PC-9 (cell line): ENCODE measurements around the gene UBA5. TPM values are rescaled to one million over a fixed set of nuclear protein-coding genes. Genes with fewer than 3 reads are reported as not detected.

Source experiments
- BruUV-seq: library from RNA; stranded (reverse); fragments of 400-500 nt; replicated peaks from 2 replicates; lab custom pipeline; 2021; lab: Mats Ljungman, UMichigan
- CTCF ChIA-PET: fragments of 300-600 bp; sonication (Branson Sonifier 250); formaldehyde crosslinking; loops from one replicate; lab custom pipeline; 2022; ENCODE audit warnings: antibody characterized with exemption; lab: Charles Lee
- POLR2A ChIA-PET: fragments of 300-600 bp; sonication (Branson Sonifier 250); formaldehyde crosslinking; loops from one replicate; lab custom pipeline; 2022; ENCODE audit warnings: antibody characterized with exemption; ENCODE audit not compliant: unreplicated experiment; lab: Charles Lee
- DNase-seq, 2 experiments: peaks; one replicate each; pipeline versions ENCODE4 v3.0.0 to v3.0.0-alpha.2; 2015 to 2022; ENCODE audit warnings: mixed read lengths in 1 of 2
- H2AFZ ChIP-seq: fragments of 200-600 bp; sonication (generic); 2 replicates; pipeline ENCODE4 v1.8.1; 2017; ENCODE audit warnings: antibody characterized with exemption
- H3F3A ChIP-seq: fragments of 200-600 bp; sonication (generic); 2 replicates; pipeline ENCODE4 v1.8.1; 2017; ENCODE audit warnings: antibody characterized with exemption, mild to moderate bottlenecking, low read depth; ENCODE audit not compliant: insufficient read depth
- H3K27ac ChIP-seq: fragments of 200-600 bp; sonication (generic); 2 replicates; pipeline ENCODE4 v1.6.1; 2016; ENCODE audit warnings: mixed run types
- H3K27me3 ChIP-seq: fragments of 200-600 bp; sonication (generic); 2 replicates; pipeline ENCODE4 v1.6.1; 2016; ENCODE audit warnings: low read depth, mixed run types; ENCODE audit not compliant: insufficient read depth
- H3K36me3 ChIP-seq: fragments of 200-600 bp; sonication (generic); 2 replicates; pipeline ENCODE4 v1.6.1; 2016; ENCODE audit warnings: low read depth, mixed run types
- H3K4me1 ChIP-seq: fragments of 200-600 bp; sonication (generic); replicated peaks from 2 replicates; pipeline ENCODE4 v1.6.1; 2016; ENCODE audit warnings: mixed run types; ENCODE audit not compliant: insufficient read depth
- H3K4me2 ChIP-seq: fragments of 200-600 bp; sonication (generic); 2 replicates; pipeline ENCODE4 v1.6.1; 2017; ENCODE audit warnings: mixed run types
- H3K4me3 ChIP-seq: fragments of 200-600 bp; sonication (generic); 2 replicates; pipeline ENCODE4 v1.6.1; 2016; ENCODE audit warnings: mixed run types
- H3K79me2 ChIP-seq: fragments of 200-600 bp; sonication (generic); 2 replicates; pipeline ENCODE4 v1.6.1; 2017; ENCODE audit warnings: low read depth, mixed run types
- H3K9me2 ChIP-seq: fragments of 200-600 bp; sonication (generic); 2 replicates; pipeline ENCODE4 v1.8.1; 2017; ENCODE audit warnings: mild to moderate bottlenecking; ENCODE audit not compliant: insufficient read depth
- H3K9me3 ChIP-seq: fragments of 200-600 bp; sonication (generic); 2 replicates; pipeline ENCODE4 v1.8.1; 2016; ENCODE audit warnings: low read depth; ENCODE audit not compliant: insufficient read depth
- H4K20me1 ChIP-seq: fragments of 200-600 bp; sonication (generic); 2 replicates; pipeline ENCODE4 v1.8.1; 2017; ENCODE audit not compliant: insufficient read depth
- EZH2 ChIP-seq: fragments of 200-600 bp; sonication (generic); IDR thresholded peaks from 2 replicates; pipeline ENCODE4 v1.8.0; 2017; ENCODE audit warnings: antibody characterized with exemption, low read depth
- intact Hi-C: fragments of 100-400 bp; cut with micrococcal nuclease; formaldehyde crosslinking; loops from one replicate; pipeline ENCODE4 v1.10.0; 2022; ENCODE audit not compliant: unreplicated experiment
- total RNA-seq: library from RNA; stranded (reverse); gene quantifications from 2 replicates; pipeline ENCODE4 v1.2.3, GENCODE V29; 2021
- TF ChIP-seq, protein P1 (sequence below): fragments of 200-600 bp; sonication (generic); conservative IDR thresholded peaks from 2 replicates; pipeline ENCODE4 v1.6.1; 2017; ENCODE audit warnings: mixed run types, antibody characterized with exemption, mild to moderate bottlenecking, moderate library complexity

Gene UBA5
- total RNA-seq, 1 experiment from 2014 or later = 41.6 TPM

DNA sequence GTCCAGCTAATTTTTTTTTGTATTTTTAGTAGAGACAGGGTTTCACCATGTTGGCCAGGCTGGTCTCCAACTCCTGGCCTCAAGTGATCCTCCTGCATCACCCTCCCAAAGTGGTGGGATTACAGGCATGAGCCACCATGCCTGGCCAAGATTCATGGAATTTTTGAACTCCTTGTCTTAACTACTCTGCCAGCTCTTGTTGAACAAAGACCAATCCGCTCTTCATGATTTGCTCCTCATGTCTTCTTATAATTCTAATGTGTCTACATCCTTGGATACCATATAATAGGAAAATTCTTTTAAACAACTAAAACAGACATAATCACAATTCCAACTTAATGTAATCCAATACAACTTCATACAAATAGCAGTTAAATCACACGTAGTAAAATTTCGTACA, 21.3 kb downstream of the UBA5 start:
- BruUV-seq = no TSS peak
- Histone ChIP-seq H4K20me1 (no peaks in the 10 kb centered on the region), H3K4me3 (no peak overlapping the region), H3K79me2 (no peaks in the 10 kb centered on the region), H2AFZ (no peak overlapping the region), H3K27ac (no peak overlapping the region), H3K4me2 (no peak overlapping the region), H3K27me3 (no peaks in the 10 kb centered on the region), H3K4me1 (no peaks in the 10 kb centered on the region), H3K9me2 (no peaks in the 10 kb centered on the region), H3K36me3 (peaks cover 17% of the 10 kb centered on the region; the same call in 1 of the 2 replicates), H3F3A (0 out of 2 replicates have a peak, but pooled peaks cover 4% of the 10 kb centered on the region), H3K9me3 (no peaks in the 10 kb centered on the region)
- intact Hi-C loops = no loop called here
- POLR2A ChIA-PET = no interaction called here
- TF ChIP-seq EZH2 = no peak
- TF ChIP-seq, protein P1, sequence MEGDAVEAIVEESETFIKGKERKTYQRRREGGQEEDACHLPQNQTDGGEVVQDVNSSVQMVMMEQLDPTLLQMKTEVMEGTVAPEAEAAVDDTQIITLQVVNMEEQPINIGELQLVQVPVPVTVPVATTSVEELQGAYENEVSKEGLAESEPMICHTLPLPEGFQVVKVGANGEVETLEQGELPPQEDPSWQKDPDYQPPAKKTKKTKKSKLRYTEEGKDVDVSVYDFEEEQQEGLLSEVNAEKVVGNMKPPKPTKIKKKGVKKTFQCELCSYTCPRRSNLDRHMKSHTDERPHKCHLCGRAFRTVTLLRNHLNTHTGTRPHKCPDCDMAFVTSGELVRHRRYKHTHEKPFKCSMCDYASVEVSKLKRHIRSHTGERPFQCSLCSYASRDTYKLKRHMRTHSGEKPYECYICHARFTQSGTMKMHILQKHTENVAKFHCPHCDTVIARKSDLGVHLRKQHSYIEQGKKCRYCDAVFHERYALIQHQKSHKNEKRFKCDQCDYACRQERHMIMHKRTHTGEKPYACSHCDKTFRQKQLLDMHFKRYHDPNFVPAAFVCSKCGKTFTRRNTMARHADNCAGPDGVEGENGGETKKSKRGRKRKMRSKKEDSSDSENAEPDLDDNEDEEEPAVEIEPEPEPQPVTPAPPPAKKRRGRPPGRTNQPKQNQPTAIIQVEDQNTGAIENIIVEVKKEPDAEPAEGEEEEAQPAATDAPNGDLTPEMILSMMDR = no peak
- DNase-seq = no peak
- CTCF ChIA-PET = no interaction called here

DNA sequence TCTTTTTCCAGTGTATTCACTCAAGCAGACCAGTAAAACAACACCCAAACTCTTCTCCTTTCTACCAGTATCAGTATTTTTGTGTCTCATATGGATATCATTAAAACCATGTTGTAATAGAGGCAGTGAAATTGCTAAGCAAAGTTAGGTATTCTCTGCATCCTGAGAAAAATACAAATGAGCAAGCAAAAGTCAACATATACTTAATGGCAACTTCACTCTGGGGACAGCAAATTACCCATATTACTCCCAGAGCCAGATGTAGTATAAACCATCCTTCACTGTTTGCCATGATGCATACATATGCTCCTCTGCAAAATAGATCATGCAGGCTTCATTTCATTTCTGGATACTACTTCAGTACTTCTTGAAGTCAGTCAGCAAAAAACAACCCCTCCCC, 22.1 kb downstream of the UBA5 start:
- Histone ChIP-seq H3K27ac (no peak overlapping the region), H3K9me3 (no peaks in the 10 kb centered on the region), H2AFZ (no peak overlapping the region), H3K4me1 (no peaks in the 10 kb centered on the region), H3K9me2 (no peaks in the 10 kb centered on the region), H3K4me3 (no peak overlapping the region), H3K36me3 (peaks cover 9% of the 10 kb centered on the region; the same call in 1 of the 2 replicates), H3K27me3 (no peaks in the 10 kb centered on the region), H3K79me2 (no peaks in the 10 kb centered on the region), H3F3A (0 out of 2 replicates have a peak, but pooled peaks cover 4% of the 10 kb centered on the region), H4K20me1 (no peaks in the 10 kb centered on the region), H3K4me2 (no peak overlapping the region)
- ChIA-PET CTCF (no interaction called here), POLR2A (no interaction called here)
- DNase-seq = no peak
- TF ChIP-seq, protein P1 = no peak
- no peak for TF ChIP-seq EZH2
- no TSS peak for BruUV-seq
- intact Hi-C loops = no loop called here

DNA sequence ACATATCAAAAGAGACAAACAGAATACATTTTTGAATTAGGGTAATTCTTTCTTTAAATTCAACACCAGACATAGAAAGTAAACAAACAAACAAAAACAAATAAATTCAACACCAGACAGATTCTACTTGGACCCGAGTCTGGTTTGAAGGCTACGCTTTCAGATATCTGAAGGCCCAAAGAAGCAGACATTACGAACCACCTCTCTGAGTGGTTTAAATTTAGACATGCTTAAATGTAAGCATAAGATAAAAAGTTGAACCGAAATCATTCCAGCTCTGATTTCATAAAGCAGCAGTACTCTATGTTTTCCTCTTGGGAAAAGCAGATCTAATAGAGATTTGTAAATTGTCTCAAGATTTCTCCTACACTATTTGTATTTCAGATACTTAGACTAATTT, 29.9 kb downstream of the UBA5 start:
- no peak for DNase-seq
- H3K4me1 ChIP-seq = no peaks in the 10 kb centered on the region
- no peak overlapping the region for H3K4me2 ChIP-seq
- H3F3A ChIP-seq = no peaks in the 10 kb centered on the region
- H3K4me3 ChIP-seq = no peak overlapping the region
- H3K36me3 ChIP-seq = peaks cover 12% of the 10 kb centered on the region; the same call in 1 of the 2 replicates
- ChIA-PET POLR2A (no interaction called here), CTCF (no interaction called here)
- no peak overlapping the region for H3K27ac ChIP-seq
- TF ChIP-seq, protein P1 = no peak
- TF ChIP-seq EZH2 = no peak
- H3K79me2 ChIP-seq = no peaks in the 10 kb centered on the region
- no peak overlapping the region for H2AFZ ChIP-seq
- H3K9me2 ChIP-seq = no peaks in the 10 kb centered on the region
- no peaks in the 10 kb centered on the region for H3K9me3 ChIP-seq
- H4K20me1 ChIP-seq = no peaks in the 10 kb centered on the region
- H3K27me3 ChIP-seq = no peaks in the 10 kb centered on the region
- intact Hi-C loops = no loop called here
- no TSS peak for BruUV-seq
